Mesendoderm (in vitro differentiated cells): Measurements from ENCODE around the gene MEGF6.

ENCODE experiments used
- DNase-seq: peaks from one replicate; pipeline ENCODE4 v3.0.0; 2013
- H2AK5ac ChIP-seq: 2 replicates; pipeline ENCODE4 v1.6.1; 2013; ENCODE audit warnings: low read length, inconsistent platforms
- H2BK120ac ChIP-seq: 2 replicates; pipeline ENCODE4 v1.6.1; 2013; ENCODE audit warnings: low read depth, mild to moderate bottlenecking, low read length, moderate library complexity, mixed read lengths
- H2BK15ac ChIP-seq: replicated peaks from 2 replicates; pipeline ENCODE4 v1.6.1; 2013; ENCODE audit warnings: low read depth, mild to moderate bottlenecking, moderate library complexity
- H2BK5ac ChIP-seq: 2 replicates; pipeline ENCODE4 v1.6.1; 2013; ENCODE audit warnings: low read length, inconsistent platforms
- H3K18ac ChIP-seq: 2 replicates; pipeline ENCODE4 v1.6.1; 2013; ENCODE audit warnings: mild to moderate bottlenecking, low read length, mixed read lengths
- H3K23ac ChIP-seq: one replicate; pipeline ENCODE4 v1.6.1; 2013; ENCODE audit warnings: low read length
- H3K27ac ChIP-seq: 2 replicates; pipeline ENCODE4 v1.5.1; 2013; ENCODE audit warnings: low read depth, mild to moderate bottlenecking, inconsistent platforms, low read length, moderate library complexity
- H3K27me3 ChIP-seq: 2 replicates; pipeline ENCODE4 v1.6.1; 2013; ENCODE audit warnings: low read length, control low read depth, mild to moderate bottlenecking, inconsistent platforms; ENCODE audit not compliant: insufficient read depth, poor library complexity
- H3K36me3 ChIP-seq: 2 replicates; pipeline ENCODE4 v1.6.1; 2013; ENCODE audit warnings: low read length, inconsistent platforms; ENCODE audit not compliant: control insufficient read depth, insufficient read depth
- H3K4ac ChIP-seq: one replicate; pipeline ENCODE4 v1.6.1; 2013; ENCODE audit warnings: low read depth, mild to moderate bottlenecking, low read length, moderate library complexity
- H3K4me1 ChIP-seq: 2 replicates; pipeline ENCODE4 v1.6.1; 2013; ENCODE audit warnings: low read depth, low read length, inconsistent platforms; ENCODE audit not compliant: control insufficient read depth
- H3K4me2 ChIP-seq: 2 replicates; pipeline ENCODE4 v1.6.1; 2013; ENCODE audit warnings: low read length
- H3K4me3 ChIP-seq: 2 replicates; pipeline ENCODE4 v1.5.1; 2013; ENCODE audit warnings: mild to moderate bottlenecking, low read length
- H3K56ac ChIP-seq: one replicate; pipeline ENCODE4 v1.6.1; 2013; ENCODE audit warnings: low read length
- H3K79me1 ChIP-seq: 2 replicates; pipeline ENCODE4 v1.6.1; 2013; ENCODE audit warnings: low read length, inconsistent platforms
- H3K79me2 ChIP-seq: 2 replicates; pipeline ENCODE4 v1.6.1; 2013; ENCODE audit warnings: mild to moderate bottlenecking, low read length; ENCODE audit not compliant: control insufficient read depth, insufficient read depth
- H3K9ac ChIP-seq: 2 replicates; pipeline ENCODE4 v1.6.1; 2013; ENCODE audit warnings: low read length, inconsistent platforms
- H4K5ac ChIP-seq: one replicate; pipeline ENCODE4 v1.6.1; 2013; ENCODE audit warnings: low read length
- H4K8ac ChIP-seq: one replicate; pipeline ENCODE4 v1.6.1; 2013; ENCODE audit warnings: low read depth, mild to moderate bottlenecking, control low read depth, low read length, moderate library complexity
- WGBS: extraction: QIAGEN DNeasy Blood & Tissue Kit; methylation state at CpG from one replicate; pipeline ENCODE4 v1.1.7; 2013; ENCODE audit warnings: low lambda C conversion rate, missing lambda C conversion rate; ENCODE audit not compliant: insufficient coverage; ENCODE audit errors: extremely low coverage; 5-methylcytosine and 5-hydroxymethylcytosine counted together

The MEGF6 gene

DNA sequence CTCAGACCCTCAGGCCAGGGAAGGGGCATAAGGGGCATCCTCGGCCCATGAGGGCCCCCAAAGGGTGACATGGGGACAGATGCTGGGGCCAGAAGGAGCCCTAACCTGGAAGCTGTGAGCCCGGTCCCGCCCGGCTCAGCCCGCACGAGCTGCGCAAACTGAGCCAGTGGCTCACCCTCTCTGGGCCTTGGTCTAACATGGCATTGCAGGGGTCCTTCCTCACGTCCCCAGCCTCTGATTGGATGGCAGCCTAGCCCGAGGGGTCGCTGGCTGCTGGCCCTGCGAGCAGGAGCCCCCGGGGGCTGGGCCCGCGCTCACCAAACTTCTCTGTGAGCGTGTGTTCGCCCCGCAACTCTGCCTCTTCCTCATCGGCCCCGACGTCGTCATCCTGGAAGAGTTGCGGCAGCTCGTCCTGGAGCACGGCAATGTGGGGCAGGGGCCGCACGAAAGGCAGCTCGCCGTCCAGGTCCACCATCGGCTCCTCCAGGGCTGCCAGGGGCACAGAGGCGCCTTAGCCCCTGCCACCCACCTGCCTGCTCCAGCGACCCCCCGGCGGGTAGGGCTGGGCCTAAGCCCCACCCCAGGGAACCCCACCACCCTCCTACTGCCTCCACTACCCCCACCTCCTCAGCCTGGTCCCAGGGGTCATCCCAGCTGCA lies 102.4 kb downstream of the MEGF6 start:
- Histone ChIP-seq H4K8ac (no peak overlapping the region), H2BK15ac (no peak overlapping the region), H3K4me1 (no peaks in the 10 kb centered on the region), H3K9ac (no peak overlapping the region), H2BK120ac (no peak overlapping the region), H3K27me3 (no peaks in the 10 kb centered on the region), H3K4ac (no peak overlapping the region), H3K4me3 (no peak overlapping the region), H2AK5ac (no peak overlapping the region), H3K56ac (no peak overlapping the region), H4K5ac (no peak overlapping the region), H3K79me2 (no peaks in the 10 kb centered on the region), H3K27ac (no peak overlapping the region), H3K79me1 (no peaks in the 10 kb centered on the region), H3K4me2 (no peak overlapping the region), H3K23ac (no peak overlapping the region), H3K36me3 (no peaks in the 10 kb centered on the region), H2BK5ac (no peak overlapping the region), H3K18ac (no peak overlapping the region)
- DNase-seq: no peak
- no CpG with 5 or more reads among the region's 33 CpGs for WGBS

DNA sequence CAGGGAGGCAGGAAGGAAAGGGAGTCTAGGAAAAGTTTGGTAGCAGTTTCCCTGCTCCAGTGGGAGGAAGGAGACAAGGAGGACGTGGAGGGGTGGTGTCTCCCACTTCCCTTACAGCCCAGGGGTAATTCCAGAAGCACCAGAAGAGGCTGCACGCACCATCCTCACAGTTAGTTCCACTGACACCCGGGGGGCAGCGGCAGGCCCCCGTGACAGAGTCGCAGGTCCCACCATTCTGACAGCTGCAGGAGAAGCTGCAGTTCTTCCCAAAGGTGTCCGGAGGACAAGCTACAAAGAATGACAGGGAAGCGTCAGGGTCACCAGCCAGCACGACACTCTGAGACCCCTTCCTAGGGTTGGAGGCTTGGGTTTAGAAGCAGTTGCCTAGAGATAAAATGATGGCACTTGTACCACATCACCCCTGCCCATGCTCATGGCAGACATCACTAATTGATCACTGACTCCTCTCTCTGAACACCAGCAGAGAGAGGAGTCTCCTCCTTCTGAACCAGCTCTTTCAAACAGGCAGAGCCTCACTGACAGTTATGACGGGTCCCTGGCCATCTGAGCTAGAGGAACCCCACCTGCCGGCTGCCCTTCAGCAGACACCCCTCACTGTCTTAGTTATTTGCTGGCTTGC lies 103.6 kb downstream of the MEGF6 start:
- no CpG with 5 or more reads among the region's 11 CpGs for WGBS
- no peak overlapping the region for H2BK5ac ChIP-seq
- no peak overlapping the region for H2AK5ac ChIP-seq
- no peak overlapping the region for H3K4ac ChIP-seq
- no peaks in the 10 kb centered on the region for H3K79me2 ChIP-seq
- H3K36me3 ChIP-seq: no peaks in the 10 kb centered on the region
- DNase-seq: no peak
- no peak overlapping the region for H2BK120ac ChIP-seq
- no peak overlapping the region for H3K9ac ChIP-seq
- no peaks in the 10 kb centered on the region for H3K27me3 ChIP-seq
- no peak overlapping the region for H4K8ac ChIP-seq
- no peaks in the 10 kb centered on the region for H3K4me1 ChIP-seq
- no peak overlapping the region for H3K18ac ChIP-seq
- no peak overlapping the region for H3K4me3 ChIP-seq
- H3K4me2 ChIP-seq: no peak overlapping the region
- H3K23ac ChIP-seq: no peak overlapping the region
- no peak overlapping the region for H2BK15ac ChIP-seq
- no peak overlapping the region for H4K5ac ChIP-seq
- H3K27ac ChIP-seq: no peak overlapping the region
- H3K56ac ChIP-seq: no peak overlapping the region
- no peaks in the 10 kb centered on the region for H3K79me1 ChIP-seq

DNA sequence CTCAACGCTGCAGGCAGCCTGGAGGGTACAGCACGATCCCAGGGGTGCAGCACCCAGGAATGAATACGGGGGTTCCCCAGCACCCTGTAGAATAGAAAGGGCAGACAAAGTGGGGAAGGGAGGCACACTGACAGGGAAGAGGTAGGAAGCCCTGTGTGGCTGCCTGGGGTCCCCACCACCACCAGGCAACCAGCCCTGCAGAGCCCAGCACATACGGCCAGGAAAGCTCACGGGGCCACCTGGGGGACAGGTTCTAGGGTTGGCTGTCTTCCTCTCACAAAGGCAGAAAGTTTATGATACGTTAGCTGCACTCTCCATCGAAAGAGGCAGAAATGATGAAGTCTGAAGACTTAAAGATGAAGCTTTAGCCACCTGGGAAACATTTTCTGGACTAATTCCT lies 104.4 kb downstream of the MEGF6 start:
- no peaks in the 10 kb centered on the region for H3K79me1 ChIP-seq
- WGBS: no CpG with 5 or more reads among the region's 7 CpGs
- H3K4ac ChIP-seq: no peak overlapping the region
- no peaks in the 10 kb centered on the region for H3K79me2 ChIP-seq
- H3K18ac ChIP-seq: no peak overlapping the region
- H2AK5ac ChIP-seq: no peak overlapping the region
- H3K23ac ChIP-seq: no peak overlapping the region
- H3K4me2 ChIP-seq: no peak overlapping the region
- no peak overlapping the region for H3K4me3 ChIP-seq
- no peak overlapping the region for H4K5ac ChIP-seq
- DNase-seq: no peak
- H2BK15ac ChIP-seq: no peak overlapping the region
- no peak overlapping the region for H3K27ac ChIP-seq
- H3K27me3 ChIP-seq: no peaks in the 10 kb centered on the region
- H2BK5ac ChIP-seq: no peak overlapping the region
- no peak overlapping the region for H3K56ac ChIP-seq
- no peaks in the 10 kb centered on the region for H3K36me3 ChIP-seq
- H3K4me1 ChIP-seq: no peaks in the 10 kb centered on the region
- H4K8ac ChIP-seq: no peak overlapping the region
- H2BK120ac ChIP-seq: no peak overlapping the region
- no peak overlapping the region for H3K9ac ChIP-seq

DNA sequence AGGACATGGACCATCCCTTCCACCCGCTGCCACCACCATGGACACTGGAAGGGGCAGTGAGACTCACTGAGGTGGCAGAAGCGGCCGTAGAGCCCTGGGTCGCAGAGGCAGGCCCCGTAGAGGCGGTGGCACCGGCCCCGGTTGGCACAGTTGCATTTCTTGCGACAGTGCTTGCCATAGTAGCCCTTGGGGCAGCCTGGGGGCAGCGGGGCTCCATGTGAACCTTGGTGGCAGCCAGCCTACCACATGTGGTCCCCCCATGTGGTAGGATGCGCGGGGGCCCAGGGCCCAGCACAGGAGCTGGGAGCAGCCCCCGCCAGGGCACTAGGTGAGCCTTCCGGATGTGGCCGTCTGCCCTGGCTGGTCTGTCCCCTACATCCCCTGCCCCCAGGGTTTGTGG lies 105.3 kb downstream of the MEGF6 start:
- no peak overlapping the region for H3K56ac ChIP-seq
- H2BK5ac ChIP-seq: no peak overlapping the region
- H3K27ac ChIP-seq: no peak overlapping the region
- no CpG with 5 or more reads among the region's 15 CpGs for WGBS
- no peak overlapping the region for H3K9ac ChIP-seq
- H3K4me1 ChIP-seq: no peaks in the 10 kb centered on the region
- H4K5ac ChIP-seq: no peak overlapping the region
- no peak overlapping the region for H3K4me3 ChIP-seq
- H3K4me2 ChIP-seq: no peak overlapping the region
- no peak overlapping the region for H2AK5ac ChIP-seq
- no peak overlapping the region for H3K4ac ChIP-seq
- no peak overlapping the region for H4K8ac ChIP-seq
- H3K18ac ChIP-seq: no peak overlapping the region
- no peak for DNase-seq
- H3K79me2 ChIP-seq: no peaks in the 10 kb centered on the region
- H2BK15ac ChIP-seq: no peak overlapping the region
- H2BK120ac ChIP-seq: no peak overlapping the region
- no peaks in the 10 kb centered on the region for H3K27me3 ChIP-seq
- H3K36me3 ChIP-seq: no peaks in the 10 kb centered on the region
- H3K79me1 ChIP-seq: no peaks in the 10 kb centered on the region
- no peak overlapping the region for H3K23ac ChIP-seq

GRCh38 chr1:3505161-3505560 lies 106.1 kb downstream of the MEGF6 start:
- Histone ChIP-seq H3K4me2 (no peak overlapping the region), H3K23ac (no peak overlapping the region), H3K27ac (no peak overlapping the region), H2AK5ac (no peak overlapping the region), H4K8ac (no peak overlapping the region), H3K27me3 (no peaks in the 10 kb centered on the region), H3K18ac (no peak overlapping the region), H3K9ac (no peak overlapping the region), H2BK15ac (no peak overlapping the region), H3K4me1 (no peaks in the 10 kb centered on the region), H2BK5ac (no peak overlapping the region), H3K4me3 (no peak overlapping the region), H3K4ac (no peak overlapping the region), H3K36me3 (no peaks in the 10 kb centered on the region), H3K79me1 (no peaks in the 10 kb centered on the region), H3K79me2 (no peaks in the 10 kb centered on the region), H4K5ac (no peak overlapping the region), H3K56ac (no peak overlapping the region), H2BK120ac (no peak overlapping the region)
- WGBS: no CpG with 5 or more reads among the region's 20 CpGs
- DNase-seq: no peak

- Histone ChIP-seq H3K4me2 (no peak overlapping the region), H4K5ac (no peak overlapping the region), H3K36me3 (no peaks in the 10 kb centered on the region), H3K4me1 (no peaks in the 10 kb centered on the region), H2BK120ac (no peak overlapping the region), H3K9ac (no peak overlapping the region), H3K27me3 (no peaks in the 10 kb centered on the region), H3K79me1 (no peaks in the 10 kb centered on the region), H2AK5ac (no peak overlapping the region), H3K27ac (no peak overlapping the region), H3K79me2 (no peaks in the 10 kb centered on the region), H3K4ac (no peak overlapping the region), H3K4me3 (no peak overlapping the region), H4K8ac (no peak overlapping the region), H3K18ac (no peak overlapping the region), H3K56ac (no peak overlapping the region), H3K23ac (no peak overlapping the region), H2BK15ac (no peak overlapping the region), H2BK5ac (no peak overlapping the region)
- no peak for DNase-seq
- WGBS: no CpG with 5 or more reads among the region's 7 CpGs
Observed at GRCh38 chr1:3504822-3505153, 106.5 kb downstream of the MEGF6 start.
